Measurements from ENCODE around the gene FAM53A.

FAM53A gene

DNA sequence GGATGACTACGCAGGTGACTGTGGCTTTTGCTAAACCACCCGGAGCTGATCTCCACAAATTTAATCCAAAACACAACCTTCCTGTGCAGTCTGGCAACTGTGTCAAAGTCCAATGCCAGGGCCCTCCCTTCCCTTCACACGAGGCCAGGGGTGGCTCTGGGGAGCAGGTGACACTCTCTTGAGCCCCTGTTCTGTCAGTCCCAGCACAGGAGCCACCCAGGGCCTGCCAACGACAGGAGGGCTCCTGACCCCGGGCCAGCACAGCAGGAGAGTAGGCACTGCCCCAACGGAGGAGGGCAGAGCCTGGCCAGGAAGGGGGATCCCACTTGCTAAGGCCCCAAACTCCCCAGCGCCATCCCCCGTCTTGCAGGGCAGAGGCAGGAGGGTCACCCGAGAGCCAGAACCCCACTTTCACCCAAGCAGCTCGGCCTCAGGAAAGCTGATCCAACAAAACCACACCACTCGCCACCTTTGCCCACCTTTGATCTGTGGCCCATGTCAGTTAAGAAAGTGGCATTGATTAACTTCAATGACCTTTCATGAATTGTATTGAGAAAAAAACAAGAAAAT is 44.7 kb downstream of the FAM53A start (continued):
- no peak for TF ChIP-seq ZNF248 (tag by site-specific recombination; IDR thresholded peaks at IDR 0.05)
- TF ChIP-seq ZBTB7A (tag by site-specific recombination; IDR thresholded peaks at IDR 0.05; ENCODE audit: low read depth), result no peak
- no peak for TF ChIP-seq ZNF560 (tag by site-specific recombination; IDR thresholded peaks at IDR 0.05; ENCODE audit: borderline replicate concordance)

DNA sequence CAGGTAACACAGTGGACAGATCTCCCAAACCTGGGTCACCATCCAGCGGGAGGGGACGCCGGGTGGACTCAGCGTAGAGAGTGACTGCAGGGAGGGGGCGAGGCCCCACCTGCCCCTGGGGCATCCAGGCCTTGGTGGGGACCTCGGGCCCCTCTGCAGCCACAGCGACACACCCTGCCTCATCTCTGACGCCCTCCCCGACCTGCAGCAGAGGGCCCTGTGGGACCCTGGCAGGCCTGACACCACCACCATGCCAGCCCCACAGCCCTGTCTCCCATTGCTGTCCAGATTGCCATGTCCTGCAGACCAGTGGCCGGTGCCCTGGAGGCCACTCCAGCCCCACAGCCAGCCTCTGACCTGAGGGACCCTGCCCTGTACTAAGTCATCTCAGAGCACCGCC is 45.2 kb downstream of the FAM53A start:
- H3K27ac ChIP-seq (ENCODE audit: extremely low read depth, low read depth, low read length), result no peak overlapping the region
- H3K4me3 ChIP-seq (ENCODE audit: low read depth, low read length), result no peak overlapping the region
- no peaks in the 10 kb centered on the region for H3K9me3 ChIP-seq (ENCODE audit: control insufficient read depth, insufficient read depth, low read depth, low read length)
- ChIA-PET CTCF (no interaction called here), POLR2A (no interaction called here)
- no peaks in the 10 kb centered on the region for H3K36me3 ChIP-seq (ENCODE audit: control insufficient read depth in 2 of 2, insufficient read depth in 1 of 2, low read length in 2 of 2)
- no peak for TF ChIP-seq YY1 (tag by site-specific recombination; IDR thresholded peaks at IDR 0.05)
- TF ChIP-seq, protein P1, sequence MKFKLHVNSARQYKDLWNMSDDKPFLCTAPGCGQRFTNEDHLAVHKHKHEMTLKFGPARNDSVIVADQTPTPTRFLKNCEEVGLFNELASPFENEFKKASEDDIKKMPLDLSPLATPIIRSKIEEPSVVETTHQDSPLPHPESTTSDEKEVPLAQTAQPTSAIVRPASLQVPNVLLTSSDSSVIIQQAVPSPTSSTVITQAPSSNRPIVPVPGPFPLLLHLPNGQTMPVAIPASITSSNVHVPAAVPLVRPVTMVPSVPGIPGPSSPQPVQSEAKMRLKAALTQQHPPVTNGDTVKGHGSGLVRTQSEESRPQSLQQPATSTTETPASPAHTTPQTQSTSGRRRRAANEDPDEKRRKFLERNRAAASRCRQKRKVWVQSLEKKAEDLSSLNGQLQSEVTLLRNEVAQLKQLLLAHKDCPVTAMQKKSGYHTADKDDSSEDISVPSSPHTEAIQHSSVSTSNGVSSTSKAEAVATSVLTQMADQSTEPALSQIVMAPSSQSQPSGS (tag by site-specific recombination; IDR thresholded peaks at IDR 0.05; ENCODE audit: low read depth), result no peak
- no peak for TF ChIP-seq ZFHX2 (tag by site-specific recombination; conservative IDR thresholded peaks at IDR 0.05)
- TF ChIP-seq OSR2 (tag by site-specific recombination; IDR thresholded peaks at IDR 0.05), result no peak
- no peak for TF ChIP-seq ZNF426 (tag by site-specific recombination; IDR thresholded peaks at IDR 0.05)
- TF ChIP-seq, protein P2, sequence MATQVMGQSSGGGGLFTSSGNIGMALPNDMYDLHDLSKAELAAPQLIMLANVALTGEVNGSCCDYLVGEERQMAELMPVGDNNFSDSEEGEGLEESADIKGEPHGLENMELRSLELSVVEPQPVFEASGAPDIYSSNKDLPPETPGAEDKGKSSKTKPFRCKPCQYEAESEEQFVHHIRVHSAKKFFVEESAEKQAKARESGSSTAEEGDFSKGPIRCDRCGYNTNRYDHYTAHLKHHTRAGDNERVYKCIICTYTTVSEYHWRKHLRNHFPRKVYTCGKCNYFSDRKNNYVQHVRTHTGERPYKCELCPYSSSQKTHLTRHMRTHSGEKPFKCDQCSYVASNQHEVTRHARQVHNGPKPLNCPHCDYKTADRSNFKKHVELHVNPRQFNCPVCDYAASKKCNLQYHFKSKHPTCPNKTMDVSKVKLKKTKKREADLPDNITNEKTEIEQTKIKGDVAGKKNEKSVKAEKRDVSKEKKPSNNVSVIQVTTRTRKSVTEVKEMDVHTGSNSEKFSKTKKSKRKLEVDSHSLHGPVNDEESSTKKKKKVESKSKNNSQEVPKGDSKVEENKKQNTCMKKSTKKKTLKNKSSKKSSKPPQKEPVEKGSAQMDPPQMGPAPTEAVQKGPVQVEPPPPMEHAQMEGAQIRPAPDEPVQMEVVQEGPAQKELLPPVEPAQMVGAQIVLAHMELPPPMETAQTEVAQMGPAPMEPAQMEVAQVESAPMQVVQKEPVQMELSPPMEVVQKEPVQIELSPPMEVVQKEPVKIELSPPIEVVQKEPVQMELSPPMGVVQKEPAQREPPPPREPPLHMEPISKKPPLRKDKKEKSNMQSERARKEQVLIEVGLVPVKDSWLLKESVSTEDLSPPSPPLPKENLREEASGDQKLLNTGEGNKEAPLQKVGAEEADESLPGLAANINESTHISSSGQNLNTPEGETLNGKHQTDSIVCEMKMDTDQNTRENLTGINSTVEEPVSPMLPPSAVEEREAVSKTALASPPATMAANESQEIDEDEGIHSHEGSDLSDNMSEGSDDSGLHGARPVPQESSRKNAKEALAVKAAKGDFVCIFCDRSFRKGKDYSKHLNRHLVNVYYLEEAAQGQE (tag by site-specific recombination; IDR thresholded peaks at IDR 0.05), result no peak
- no peak for TF ChIP-seq GFI1B (tag by site-specific recombination; IDR thresholded peaks at IDR 0.05)
- TF ChIP-seq, protein P3, sequence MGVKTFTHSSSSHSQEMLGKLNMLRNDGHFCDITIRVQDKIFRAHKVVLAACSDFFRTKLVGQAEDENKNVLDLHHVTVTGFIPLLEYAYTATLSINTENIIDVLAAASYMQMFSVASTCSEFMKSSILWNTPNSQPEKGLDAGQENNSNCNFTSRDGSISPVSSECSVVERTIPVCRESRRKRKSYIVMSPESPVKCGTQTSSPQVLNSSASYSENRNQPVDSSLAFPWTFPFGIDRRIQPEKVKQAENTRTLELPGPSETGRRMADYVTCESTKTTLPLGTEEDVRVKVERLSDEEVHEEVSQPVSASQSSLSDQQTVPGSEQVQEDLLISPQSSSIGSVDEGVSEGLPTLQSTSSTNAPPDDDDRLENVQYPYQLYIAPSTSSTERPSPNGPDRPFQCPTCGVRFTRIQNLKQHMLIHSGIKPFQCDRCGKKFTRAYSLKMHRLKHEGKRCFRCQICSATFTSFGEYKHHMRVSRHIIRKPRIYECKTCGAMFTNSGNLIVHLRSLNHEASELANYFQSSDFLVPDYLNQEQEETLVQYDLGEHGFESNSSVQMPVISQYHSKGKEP (tag by site-specific recombination; IDR thresholded peaks at IDR 0.05), result no peak
- no peak for TF ChIP-seq MZF1 (tag by site-specific recombination; IDR thresholded peaks at IDR 0.05; ENCODE audit: borderline replicate concordance)
- no peak for TF ChIP-seq ZNF354C (tag by site-specific recombination; IDR thresholded peaks at IDR 0.05; ENCODE audit: borderline replicate concordance, low read depth)
- TF ChIP-seq ZNF391 (tag by site-specific recombination; IDR thresholded peaks at IDR 0.05; ENCODE audit: borderline replicate concordance, low read depth), result no peak
- no peak for TF ChIP-seq ZNF701 (tag by site-specific recombination; IDR thresholded peaks at IDR 0.05)
- TF ChIP-seq ZNF777 (tag by site-specific recombination; IDR thresholded peaks at IDR 0.05; ENCODE audit: borderline replicate concordance), result no peak
- no peak for TF ChIP-seq KLF9 (tag by site-specific recombination; IDR thresholded peaks at IDR 0.05; ENCODE audit: low read depth)
- TF ChIP-seq, protein P4, sequence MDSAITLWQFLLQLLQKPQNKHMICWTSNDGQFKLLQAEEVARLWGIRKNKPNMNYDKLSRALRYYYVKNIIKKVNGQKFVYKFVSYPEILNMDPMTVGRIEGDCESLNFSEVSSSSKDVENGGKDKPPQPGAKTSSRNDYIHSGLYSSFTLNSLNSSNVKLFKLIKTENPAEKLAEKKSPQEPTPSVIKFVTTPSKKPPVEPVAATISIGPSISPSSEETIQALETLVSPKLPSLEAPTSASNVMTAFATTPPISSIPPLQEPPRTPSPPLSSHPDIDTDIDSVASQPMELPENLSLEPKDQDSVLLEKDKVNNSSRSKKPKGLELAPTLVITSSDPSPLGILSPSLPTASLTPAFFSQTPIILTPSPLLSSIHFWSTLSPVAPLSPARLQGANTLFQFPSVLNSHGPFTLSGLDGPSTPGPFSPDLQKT (IDR thresholded peaks at IDR 0.05; ENCODE audit: borderline replicate concordance, low read depth, low read length), result no peak
- no peaks in the 10 kb centered on the region for H3K4me1 ChIP-seq (ENCODE audit: control insufficient read depth, insufficient read depth, low read length)

All from HEK293 (cell line).